Measurements from ENCODE around the gene ECD. TPM values are rescaled to one million over a fixed set of nuclear protein-coding genes. Genes with fewer than 3 reads are reported as not detected.

ECD gene
- total RNA-seq, 2 experiments from 2014 or later = 30.5 to 31.7 TPM

DNA sequence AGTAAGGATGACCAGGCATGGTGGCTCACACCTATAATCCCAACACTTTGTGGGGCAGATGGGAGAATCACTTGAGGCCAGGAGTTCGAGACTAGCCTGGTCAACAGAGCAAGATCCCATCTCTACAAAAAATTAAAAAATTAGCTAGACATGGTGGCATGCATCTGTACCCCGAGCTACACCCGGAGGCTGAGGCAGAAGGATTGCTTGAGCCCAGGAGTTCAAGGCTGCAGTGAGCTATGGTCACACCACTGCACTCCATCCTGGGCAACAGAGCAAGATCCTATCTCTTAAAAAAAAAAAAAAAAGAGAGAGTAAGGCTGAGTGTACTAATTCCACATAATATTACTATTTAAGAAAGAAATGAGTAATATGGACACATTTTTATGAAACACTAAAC, 75.0 kb downstream of the ECD start:
- Mint-ChIP-seq H3K4me1 (peaks cover 34% of the 10 kb centered on the region), H3K27ac (no peak overlapping the region), H3K4me3 (no peak overlapping the region), H3K27me3 (no peaks in the 10 kb centered on the region), H3K9me3 (no peaks in the 10 kb centered on the region), H3K36me3 (ENCODE audit: low read depth) (peaks cover 7% of the 10 kb centered on the region)
- ChIA-PET POLR2A (no interaction called here), CTCF (interaction anchor here (0.8 kb wide), 1 partner anchor 9 kb away, joined by 4 read pairs; no protein-coding TSS in a partner anchor)
- no peak for DNase-seq

GRCh38 chr10:73088304-73088703, 79.5 kb downstream of the ECD start:
- Mint-ChIP-seq H3K9me3 (no peaks in the 10 kb centered on the region), H3K4me1 (peaks cover 11% of the 10 kb centered on the region), H3K27ac (no peak overlapping the region), H3K4me3 (no peak overlapping the region), H3K27me3 (no peaks in the 10 kb centered on the region), H3K36me3 (ENCODE audit: low read depth) (peaks cover 11% of the 10 kb centered on the region)
- DNase-seq = no peak
- ChIA-PET CTCF (no interaction called here), POLR2A (no interaction called here)

GRCh38 chr10:73086816-73087215, 81.0 kb downstream of the ECD start:
- H3K9me3 Mint-ChIP-seq = no peaks in the 10 kb centered on the region
- H3K4me3 Mint-ChIP-seq = no peak overlapping the region
- POLR2A ChIA-PET = no interaction called here
- no peaks in the 10 kb centered on the region for H3K27me3 Mint-ChIP-seq
- H3K27ac Mint-ChIP-seq = no peak overlapping the region
- CTCF ChIA-PET = interaction anchor here (0.6 kb wide), 1 partner anchor 713 kb away, joined by 3 read pairs; no protein-coding TSS in a partner anchor
- H3K36me3 Mint-ChIP-seq (ENCODE audit: low read depth) = peaks cover 11% of the 10 kb centered on the region
- H3K4me1 Mint-ChIP-seq = peaks cover 6% of the 10 kb centered on the region
- DNase-seq = no peak

GRCh38 chr10:73084209-73084608, 83.6 kb downstream of the ECD start:
- no peak overlapping the region for H3K4me3 Mint-ChIP-seq
- CTCF ChIA-PET = interaction anchor here (0.8 to 2.5 kb wide), 2 partner anchors 12 to 855 kb away, joined by 3 to 18 read pairs; partner anchors contain the start of gene P4HA1
- POLR2A ChIA-PET = no interaction called here
- no peak overlapping the region for H3K27ac Mint-ChIP-seq
- DNase-seq = no peak
- no peaks in the 10 kb centered on the region for H3K9me3 Mint-ChIP-seq
- H3K27me3 Mint-ChIP-seq = no peaks in the 10 kb centered on the region
- peaks cover 6% of the 10 kb centered on the region for H3K4me1 Mint-ChIP-seq
- peaks cover 12% of the 10 kb centered on the region for H3K36me3 Mint-ChIP-seq (ENCODE audit: low read depth)

Other genes starting within 250 kb of the ECD start
- gene PLA2G12B, start 213.2 kb downstream of the ECD start, total RNA-seq = not detected
- gene P4HA1, start 71.1 kb downstream of the ECD start, total RNA-seq = 10 to 100 TPM; 31.4 to 32.9 TPM
- gene NUDT13, start 57.6 kb downstream of the ECD start, total RNA-seq = 1 to 10 TPM; 1.5 TPM
- 10 to 100 TPM; 15.2 to 17.0 TPM for gene FAM149B1, start 111 bp upstream of the ECD start, total RNA-seq
- 10 to 100 TPM; 54.8 to 63.6 TPM for gene DNAJC9, start 79.2 kb upstream of the ECD start, total RNA-seq
- gene MRPS16, start 84.6 kb upstream of the ECD start, total RNA-seq = 10 to 100 TPM; 91.3 to 95.4 TPM
- under 1 TPM; 0.57 to 0.75 TPM for gene CFAP70, start 190.9 kb upstream of the ECD start, total RNA-seq
- gene ANXA7, start 246.1 kb upstream of the ECD start, total RNA-seq = 10 to 100 TPM; 78.6 to 83.0 TPM

All from activated CD4-positive, alpha-beta T cell treated with anti-CD3 and anti-CD28 coated beads, Interleukin-2, amount 10 ng/mL, durations not matched to agents 7 days and 5 days (primary cell).